GM12878 (cell line): ENCODE measurements around the gene IFNE. TPM values are rescaled to one million over a fixed set of nuclear protein-coding genes. Genes with fewer than 3 reads are reported as not detected.
A peak's percentile ranks its signal among the peaks of the same experiment; 100 is the strongest.

Source experiments
- ATAC-seq: fragments of 200-7000 bp; cut with Tn5 transposase; 3 replicates; pipeline ENCODE4 v1.9.1; 2020; ENCODE audit warnings: mild to moderate bottlenecking, moderate library complexity
- BruUV-seq: library from RNA; stranded (reverse); fragments of 400-500 nt; replicated peaks from 2 replicates; lab custom pipeline; 2021; lab: Mats Ljungman, UMichigan
- CTCF ChIA-PET: fragments of 300-600 bp; sonication (Branson Sonifier 250); formaldehyde crosslinking; extraction: SDS; loops from one replicate; lab custom pipeline; 2021; ENCODE audit warnings: inconsistent platforms; lab: Yijun Ruan, JAX
- POLR2A ChIA-PET: fragments of 350-600 bp; formaldehyde crosslinking; extraction: SDS; loops from one replicate; lab custom pipeline; 2021; ENCODE audit warnings: inconsistent platforms; lab: Charles Lee
- RAD21 ChIA-PET: fragments of 300-600 bp; sonication (Branson Sonifier 250); formaldehyde crosslinking; loops from one replicate; lab custom pipeline; 2023; ENCODE audit warnings: antibody characterized with exemption; ENCODE audit not compliant: unreplicated experiment; lab: Charles Lee
- SMC1A ChIA-PET: fragments of 300-600 bp; sonication (Branson Sonifier 250); formaldehyde crosslinking; loops from one replicate; lab custom pipeline; 2023; ENCODE audit not compliant: unreplicated experiment, uncharacterized antibody; lab: Charles Lee
- DNase-seq: peaks from one replicate; pipeline ENCODE4 v3.0.0-alpha.2; 2011; ENCODE audit warnings: low read depth, low spot score
- FAIRE-seq: peaks from 3 replicates; lab custom pipeline; 2011; peaks lifted over from hg19 to GRCh38; lab: Jason Lieb, UNC
- H2AFZ ChIP-seq: 2 replicates; pipeline ENCODE4 v1.6.0; 2011; ENCODE audit warnings: low read depth, low read length, control low read depth; ENCODE audit not compliant: control insufficient read depth
- H3K27ac ChIP-seq: 2 replicates; pipeline ENCODE4 v1.5.1; 2011; ENCODE audit warnings: control low read depth; ENCODE audit not compliant: control insufficient read depth, insufficient read depth
- H3K27me3 ChIP-seq, 2 experiments: replicated peaks in 1 of 2; 2 replicates each; pipeline versions ENCODE4 v1.6.0 to v1.6.1; 2011; ENCODE audit warnings: low read length in 1 of 2; ENCODE audit not compliant: control insufficient read depth in 2 of 2, insufficient read depth in 2 of 2
- H3K36me3 ChIP-seq, 2 experiments: 2 replicates each; pipeline ENCODE4 v1.5.1; 2011; ENCODE audit warnings: low read length in 1 of 2; ENCODE audit not compliant: control insufficient read depth in 2 of 2, insufficient read depth in 2 of 2
- H3K4me1 ChIP-seq: 2 replicates; pipeline ENCODE4 v1.6.1; 2011; ENCODE audit warnings: mild to moderate bottlenecking, low read length, moderate library complexity, mixed read lengths; ENCODE audit not compliant: control insufficient read depth, insufficient read depth
- H3K4me2 ChIP-seq: 2 replicates; pipeline ENCODE4 v1.6.0; 2011; ENCODE audit warnings: control low read depth; ENCODE audit not compliant: control insufficient read depth, insufficient read depth
- H3K4me3 ChIP-seq: fragments of 200-600 bp; sonication (generic); 2 replicates; pipeline ENCODE4 v1.5.1; 2016
- H3K79me2 ChIP-seq: 2 replicates; pipeline ENCODE4 v1.6.0; 2011; ENCODE audit warnings: low read length; ENCODE audit not compliant: control insufficient read depth, insufficient read depth
- H3K9ac ChIP-seq: 2 replicates; pipeline ENCODE4 v1.8.0; 2011; ENCODE audit warnings: low read length, control low read depth, mixed read lengths; ENCODE audit not compliant: control insufficient read depth, insufficient read depth
- H3K9me3 ChIP-seq: replicated peaks from 3 replicates; pipeline ENCODE4 v1.5.1; 2011; ENCODE audit warnings: mild to moderate bottlenecking, low read length; ENCODE audit not compliant: control insufficient read depth, insufficient read depth
- H4K20me1 ChIP-seq: 2 replicates; pipeline ENCODE4 v1.6.0; 2011; ENCODE audit not compliant: control insufficient read depth, insufficient read depth
- FOS ChIP-seq: IDR thresholded peaks from 3 replicates; pipeline ENCODE4 v1.6.1; 2011; ENCODE audit warnings: borderline replicate concordance; ENCODE audit not compliant: insufficient read length; ENCODE audit errors: extremely low read depth
- KAT2A ChIP-seq: conservative IDR thresholded peaks from 2 replicates; pipeline ENCODE4 v1.6.1; 2011; ENCODE audit warnings: low read depth, low read length; ENCODE audit not compliant: control insufficient read depth
- KDM1A ChIP-seq: fragments of 200-600 bp; sonication (generic); IDR thresholded peaks from 2 replicates; pipeline ENCODE4 v1.6.1; 2016; ENCODE audit warnings: borderline replicate concordance
- MTA2 ChIP-seq: fragments of 450-650 bp; IDR thresholded peaks from 2 replicates; pipeline ENCODE4 v1.6.1; 2016; ENCODE audit warnings: low read depth, mild to moderate bottlenecking, moderate library complexity
- PBX3 ChIP-seq: IDR thresholded peaks from 2 replicates; pipeline ENCODE4 v1.6.1; 2011; ENCODE audit warnings: mild to moderate bottlenecking, low read depth, low read length, moderate library complexity; ENCODE audit not compliant: insufficient replicate concordance
- RAD21 ChIP-seq: IDR thresholded peaks from 2 replicates; pipeline ENCODE4 v1.6.1; 2011; ENCODE audit warnings: mild to moderate bottlenecking, low read depth, low read length, moderate library complexity; ENCODE audit not compliant: insufficient read depth
- RELA ChIP-seq: fragments of 450-650 bp; IDR thresholded peaks from 2 replicates; pipeline ENCODE4 v1.8.0; 2014; ENCODE audit warnings: borderline replicate concordance; ENCODE audit not compliant: partially characterized antibody
- RELB ChIP-seq: fragments of 450-650 bp; IDR thresholded peaks from 2 replicates; pipeline ENCODE4 v1.6.1; 2017; ENCODE audit warnings: low read depth, mild to moderate bottlenecking, moderate library complexity
- SPI1 ChIP-seq: IDR thresholded peaks from 2 replicates; pipeline ENCODE4 v1.6.1; 2011; ENCODE audit warnings: low read depth, mild to moderate bottlenecking, low read length, moderate library complexity, borderline replicate concordance; ENCODE audit not compliant: insufficient read depth
- whole genome bisulfite sequencing: methylation state at CpG from one replicate; pipeline ENCODE4 v1.1.6; 2016; ENCODE audit warnings: low lambda C conversion rate; ENCODE audit not compliant: insufficient replicate concordance, insufficient coverage; ENCODE audit errors: missing lambda C conversion rate; 5-methylcytosine and 5-hydroxymethylcytosine counted together
- in situ Hi-C: fragments of 300-500 bp; cut with MboI; formaldehyde crosslinking; loops from 9 replicates; pipeline ENCODE4 v1.14.3; 2018; ENCODE audit warnings: mixed read lengths
- intact Hi-C: fragments of 100-400 bp; cut with micrococcal nuclease; formaldehyde crosslinking; loops from one replicate; pipeline ENCODE4 v1.14.2; 2022; ENCODE audit not compliant: unreplicated experiment
- polyA plus RNA-seq, 11 experiments: library from polyadenylated mRNA; depleted of rRNA in 4 of 11; unstranded in 6 of 11; stranded (reverse) in 5 of 11; fragments of >200 nt; fragmentation: Nextera tagmentation in 4 of 11; fragmentation: Illumina TruSeq in 1 of 11; extraction: Ambion mirVana in 4 of 11; extraction: Trizol in 1 of 11; gene quantifications; 1 replicate in 1 of 11; 2 replicates in 10 of 11; pipeline versions ENCODE4 v1.2.1 to v1.2.3, GENCODE V29; 2011 to 2016; ENCODE audit warnings: inconsistent platforms in 2 of 11, missing spikeins in 2 of 11, low read depth in 1 of 11
- total RNA-seq, 4 experiments: library from RNA; depleted of rRNA in 3 of 4; stranded (reverse); fragments of >200 nt in 3 of 4; fragmentation: Illumina TruSeq in 1 of 4; extraction: Trizol in 1 of 4; gene quantifications; 2 replicates each; pipeline versions ENCODE4 v1.2.1 to v1.2.3, GENCODE V29; 2013 to 2021

Gene IFNE
- total and polyA plus RNA-seq, 10 of the 15 experiments (the other 5 are each of a cell fraction or from before 2014, with no cell fraction given) = not detected

- no peak for DNase-seq
- POLR2A ChIA-PET = no interaction called here
- H3K9ac ChIP-seq = no peak overlapping the region
- H3K9me3 ChIP-seq = no peaks in the 10 kb centered on the region
- no peaks in the 10 kb centered on the region for H3K4me1 ChIP-seq
- H3K4me2 ChIP-seq = no peak overlapping the region
- H3K4me3 ChIP-seq = no peak overlapping the region
- H2AFZ ChIP-seq = no peak overlapping the region
- ATAC-seq = no peak
- no peak for TF ChIP-seq RAD21
- peak; percentile 18; the same call in 1 of the 2 replicates for TF ChIP-seq SPI1
- TF ChIP-seq, all 136 proteins: peak for 1
- H3K27me3 ChIP-seq = peaks cover 0 to 2% of the 10 kb centered on the region in 2 experiments; a peak in 2 of 4 replicates
- ChIA-PET SMC1A (no interaction called here), RAD21 (no interaction called here), CTCF (no interaction called here)
- no peaks in the 10 kb centered on the region for H3K36me3 ChIP-seq
- in situ Hi-C loops = no loop called here
- WGBS = 30% methylated on average over 10 of the region's 10 CpGs
- no peaks in the 10 kb centered on the region for H3K79me2 ChIP-seq
- no peak overlapping the region for H3K27ac ChIP-seq
- H4K20me1 ChIP-seq = no peaks in the 10 kb centered on the region
- no TSS peak for BruUV-seq
- intact Hi-C loops = no loop called here
- no peak for FAIRE-seq
These were observed 23.5 kb upstream of the IFNE start for GRCh38 chr9:21505425-21506179.

GRCh38 chr9:21504894-21505293 lies 22.8 kb upstream of the IFNE start:
- Histone ChIP-seq H3K36me3 (no peaks in the 10 kb centered on the region), H3K4me3 (no peak overlapping the region), H3K4me2 (no peak overlapping the region), H3K79me2 (no peaks in the 10 kb centered on the region), H3K27me3 (peaks cover 0 to 2% of the 10 kb centered on the region in 2 experiments; a peak in 2 of 4 replicates), H4K20me1 (no peaks in the 10 kb centered on the region), H3K9me3 (no peaks in the 10 kb centered on the region), H3K4me1 (no peaks in the 10 kb centered on the region), H3K9ac (no peak overlapping the region), H2AFZ (no peak overlapping the region), H3K27ac (no peak overlapping the region)
- DNase-seq (no peak), FAIRE-seq (no peak), ATAC-seq (no peak)
- TF ChIP-seq FOS (no peak), RELA (no peak), KDM1A (no peak), RELB (no peak), KAT2A (no peak), MTA2 (no peak), PBX3 (no peak)
- intact Hi-C loops = no loop called here
- BruUV-seq = no TSS peak
- ChIA-PET SMC1A (no interaction called here), POLR2A (no interaction called here), RAD21 (no interaction called here), CTCF (interaction anchor here (0.7 kb wide), 1 partner anchor 75 kb away, joined by 3 read pairs; no protein-coding TSS in a partner anchor)
- in situ Hi-C loops = no loop called here
